ENCODE results near the gene SLIT3. TPM values are rescaled to one million over a fixed set of nuclear protein-coding genes. Genes with fewer than 3 reads are reported as not detected.

SLIT3 gene
- total and polyA plus RNA-seq, 2 experiments from 2014 or later = 0.59 to 0.71 TPM

GRCh38 chr5:168697034-168697720 is 603.8 kb downstream of the SLIT3 start (continued):
- no peak for TF ChIP-seq ZNF462 (CRISPR knock-in tag; IDR thresholded peaks at IDR 0.05)
- no peak for TF ChIP-seq NANOG (IDR thresholded peaks at IDR 0.05; ENCODE audit: borderline replicate concordance)
- no peak for TF ChIP-seq CTCF (conservative IDR thresholded peaks at IDR 0.05; ENCODE audit: low read depth in 2 of 2)
- TF ChIP-seq ETS1 (IDR thresholded peaks at IDR 0.05) = no peak
- TF ChIP-seq ZNF331 (CRISPR knock-in tag; IDR thresholded peaks at IDR 0.05; ENCODE audit: low read depth) = no peak

- H3K36me3 Mint-ChIP-seq (ENCODE audit: low read depth) = no peaks in the 10 kb centered on the region
- Histone ChIP-seq H3K4me1 (ENCODE audit: insufficient read depth) (no peaks in the 10 kb centered on the region), H3K27ac (ENCODE audit: low read depth) (no peak overlapping the region), H3K9me2 (ENCODE audit: insufficient read depth) (peaks cover 6% of the 10 kb centered on the region; the same call in 1 of the 2 replicates), H3K27me3 (ENCODE audit: insufficient read depth) (no peaks in the 10 kb centered on the region), H3K36me3 (ENCODE audit: insufficient read depth) (no peaks in the 10 kb centered on the region), H3K79me2 (replicated peaks; ENCODE audit: insufficient read depth) (no peaks in the 10 kb centered on the region), H3F3A (replicated peaks; ENCODE audit: low read depth) (no peaks in the 10 kb centered on the region), H3K4me2 (no peak overlapping the region), H3K4me3 (no peak overlapping the region), H2AFZ (no peak overlapping the region), H4K20me1 (replicated peaks; ENCODE audit: insufficient read depth) (no peaks in the 10 kb centered on the region)
- H3K9me3 Mint-ChIP-seq = no peaks in the 10 kb centered on the region
- peaks cover 6% of the 10 kb centered on the region for H3K27me3 Mint-ChIP-seq (ENCODE audit: insufficient read depth, low read depth, poor library complexity)
- TF ChIP-seq ZNF114 (CRISPR knock-in tag; IDR thresholded peaks at IDR 0.05) = no peak
- TF ChIP-seq NANOG (IDR thresholded peaks at IDR 0.05; ENCODE audit: borderline replicate concordance) = no peak
- no peaks in the 10 kb centered on the region for H3K4me1 Mint-ChIP-seq
- DNase-seq (ENCODE audit: low spot score) = no peak
- ATAC-seq = no peak
- H3K27ac Mint-ChIP-seq = no peak overlapping the region
- no peak overlapping the region for H3K4me3 Mint-ChIP-seq
Measured at GRCh38 chr5:168696611-168697010, 604.3 kb downstream of the SLIT3 start.

Measured in GM23338 (cell line).